ENCODE results near the gene ITGA1.

The ITGA1 gene

DNA sequence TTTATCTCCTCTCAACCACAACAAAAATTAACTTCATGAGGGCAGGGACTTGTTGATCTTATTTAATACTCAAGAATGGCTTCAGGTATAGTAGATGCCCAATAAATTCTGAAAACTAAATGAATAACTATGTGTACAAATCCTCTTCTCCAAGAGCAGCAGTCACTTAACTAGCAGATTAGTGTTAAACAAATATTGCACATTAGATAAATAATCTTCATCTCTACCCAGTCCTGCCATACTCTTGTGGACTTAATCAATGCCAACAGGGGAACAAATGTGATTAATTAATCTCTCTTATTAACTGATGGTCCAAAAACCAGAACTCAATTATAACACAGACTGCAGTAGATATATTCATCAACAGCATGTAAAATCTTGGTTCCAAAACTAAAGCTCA is 15.0 kb upstream of the ITGA1 start:
- DNase-seq (ENCODE audit: low read depth), result no peak

DNA sequence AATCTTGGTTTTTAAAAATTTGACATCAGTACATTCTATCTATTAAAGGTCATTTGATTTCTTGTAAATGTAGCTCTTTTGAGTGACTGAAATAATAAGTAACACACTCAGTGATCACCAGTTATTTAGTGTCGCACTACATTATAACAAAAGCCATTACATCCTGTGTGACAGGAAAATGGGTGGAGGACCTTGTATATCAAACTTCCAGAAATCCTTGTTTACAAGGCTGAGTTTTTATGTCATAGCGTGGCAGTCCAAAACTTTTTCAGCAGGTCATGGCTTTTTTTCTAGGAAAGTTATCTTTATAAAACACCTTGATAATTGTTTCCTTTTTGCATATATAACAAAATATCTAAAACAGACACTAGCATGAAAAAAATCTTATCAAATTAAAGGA is 14.4 kb upstream of the ITGA1 start:
- no peak for DNase-seq (ENCODE audit: low read depth)

DNA sequence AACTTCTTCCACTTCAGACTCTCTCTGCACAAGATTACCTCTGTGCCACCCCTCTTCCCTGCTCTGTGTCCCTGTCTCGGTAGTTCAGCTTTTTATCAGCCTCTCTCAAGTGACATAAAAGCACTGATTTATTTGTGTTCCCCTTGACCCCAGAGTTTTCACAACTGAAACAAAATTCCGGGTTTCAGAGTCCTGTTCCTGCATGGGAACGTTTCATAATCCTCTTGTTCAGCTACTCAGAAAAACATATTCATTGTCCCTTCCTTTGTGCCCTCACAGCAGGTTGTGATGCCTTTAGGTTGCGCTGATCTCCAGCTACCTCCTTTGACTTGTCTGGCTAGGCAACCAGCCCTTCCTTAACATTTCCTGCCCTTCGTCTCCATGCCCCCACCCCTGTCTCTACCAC is 13.7 kb upstream of the ITGA1 start:
- DNase-seq (ENCODE audit: low read depth), result no peak

DNA sequence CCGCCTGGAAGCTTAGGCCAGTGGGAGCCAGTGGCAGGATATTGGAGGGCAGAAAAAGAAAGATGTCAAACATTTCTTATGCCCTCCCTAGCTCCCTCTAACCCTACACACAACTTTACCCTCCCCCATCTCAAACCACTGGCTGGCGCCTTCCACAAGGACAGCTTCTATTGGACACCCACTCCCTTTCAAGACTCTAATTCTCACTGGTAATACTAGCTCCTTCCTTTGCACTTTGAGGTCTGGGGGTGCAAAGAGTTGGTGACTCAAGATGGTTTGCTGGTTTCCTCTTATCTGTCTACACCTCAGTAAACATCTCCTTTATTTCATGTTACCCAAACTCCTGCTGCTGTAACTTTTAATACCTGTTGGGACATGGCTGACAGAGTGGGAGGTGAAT is 11.6 kb upstream of the ITGA1 start:
- DNase-seq (ENCODE audit: low read depth), result no peak

DNA sequence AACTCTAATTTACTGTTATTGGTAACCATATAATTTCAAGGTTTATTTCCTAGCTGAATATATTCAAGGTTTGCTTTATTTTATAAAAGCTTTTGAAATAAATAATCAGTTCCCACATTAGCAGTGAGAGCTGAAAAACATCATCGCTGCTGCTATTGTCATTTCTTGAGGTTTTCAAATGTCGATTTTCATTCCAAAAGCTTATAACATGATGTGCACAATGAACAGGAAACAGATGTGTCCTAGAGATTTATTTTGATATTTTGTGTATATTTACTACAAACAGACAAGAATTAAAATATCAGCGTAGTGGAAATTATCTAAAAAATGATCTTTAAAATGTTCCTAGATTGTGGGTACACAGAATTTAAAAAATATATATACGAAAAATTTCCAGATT is 10.5 kb upstream of the ITGA1 start:
- DNase-seq (ENCODE audit: low read depth), result no peak

DNA sequence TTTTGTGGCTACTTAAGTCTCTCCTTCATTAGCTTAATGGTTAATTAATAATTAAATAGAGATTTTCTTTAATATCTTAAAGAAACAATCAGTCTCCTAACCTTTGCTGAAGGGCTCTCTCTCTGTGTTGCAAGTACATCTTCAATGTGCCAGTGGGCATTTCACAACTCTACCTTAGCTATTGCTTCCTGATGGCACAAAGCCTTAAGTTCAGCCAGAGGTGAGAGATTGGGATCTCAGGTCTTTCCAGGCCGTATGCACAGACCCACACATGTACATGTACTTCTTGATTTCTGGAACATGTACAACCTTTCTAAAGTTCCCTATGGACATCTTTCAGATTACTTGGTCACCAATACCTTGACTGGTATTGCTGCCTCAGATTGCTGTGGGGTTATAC is 8.9 kb upstream of the ITGA1 start:
- no peak for DNase-seq (ENCODE audit: low read depth)

DNA sequence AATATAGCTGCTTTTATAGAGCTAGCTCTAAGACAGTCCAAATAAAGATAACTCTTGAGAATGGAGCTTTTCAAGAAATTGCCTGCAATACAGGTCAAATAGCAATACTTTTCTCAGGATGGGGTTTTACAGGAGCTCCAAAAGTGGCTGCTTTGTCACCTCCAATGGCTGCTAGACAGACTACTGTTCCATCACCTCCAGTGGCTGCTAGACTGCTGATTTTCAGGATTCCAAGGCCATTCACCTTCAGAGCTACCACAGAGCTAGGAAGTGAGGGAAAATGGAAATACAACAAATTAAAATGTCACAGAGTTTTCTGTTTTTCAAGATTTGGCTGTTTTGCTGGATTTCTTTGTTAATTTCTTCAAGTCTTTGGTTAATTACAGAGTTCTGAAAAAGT is 8.5 kb upstream of the ITGA1 start:
- DNase-seq (ENCODE audit: low read depth), result no peak

DNA sequence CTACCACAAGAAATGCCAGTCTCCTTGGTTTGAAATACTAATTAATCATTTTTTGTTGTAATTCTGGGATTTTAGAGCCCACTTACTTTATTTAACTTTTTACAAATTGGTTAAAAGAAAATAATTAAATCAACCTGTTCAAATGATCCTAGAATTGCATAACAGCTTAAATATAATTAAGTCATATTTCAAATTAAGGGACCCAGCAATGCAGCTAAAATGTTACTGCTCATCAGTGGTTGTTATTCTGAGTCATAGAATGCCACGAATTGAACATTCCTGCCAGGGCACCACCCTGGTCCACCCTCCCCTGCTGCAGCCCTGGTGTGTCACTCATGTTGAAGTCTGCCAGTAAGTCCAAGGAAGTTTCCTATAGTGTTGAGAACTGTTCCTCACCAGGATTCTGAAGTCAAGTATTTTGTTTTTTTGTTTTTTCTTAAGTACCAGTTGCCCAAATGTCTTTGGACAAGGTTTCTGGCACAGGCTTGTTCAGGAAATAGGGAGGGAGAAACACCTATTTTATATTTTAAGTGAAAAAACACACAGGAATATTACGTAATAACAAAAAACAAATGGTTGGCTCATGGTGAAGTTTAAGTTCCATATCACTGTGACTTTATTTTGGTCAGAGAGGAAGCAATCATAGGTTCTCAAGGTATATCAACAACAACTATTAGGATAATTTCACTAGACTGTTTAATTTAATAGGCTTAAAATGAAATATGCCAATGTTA is 4.3 kb upstream of the ITGA1 start:
- peak; percentile 63 for DNase-seq (ENCODE audit: low read depth)

DNA sequence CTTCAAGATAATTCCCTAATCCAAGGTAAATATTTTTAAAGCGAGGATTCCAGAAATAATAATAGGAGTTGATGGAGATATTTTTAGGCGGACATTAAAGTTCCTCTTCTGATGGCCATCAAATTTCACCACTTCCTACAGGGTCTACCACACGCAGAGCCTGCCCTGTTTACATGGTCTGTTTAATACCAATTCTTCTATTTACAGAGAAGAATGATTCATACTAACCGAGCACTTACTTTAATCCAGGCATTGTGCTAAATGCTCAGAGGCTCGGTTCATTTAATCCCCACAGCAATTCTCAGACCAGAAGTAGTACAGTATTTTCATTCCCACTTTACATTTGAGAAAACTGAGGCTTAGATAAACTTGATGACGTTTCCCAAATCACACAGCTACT is 3.0 kb upstream of the ITGA1 start:
- no peak for DNase-seq (ENCODE audit: low read depth)

DNA sequence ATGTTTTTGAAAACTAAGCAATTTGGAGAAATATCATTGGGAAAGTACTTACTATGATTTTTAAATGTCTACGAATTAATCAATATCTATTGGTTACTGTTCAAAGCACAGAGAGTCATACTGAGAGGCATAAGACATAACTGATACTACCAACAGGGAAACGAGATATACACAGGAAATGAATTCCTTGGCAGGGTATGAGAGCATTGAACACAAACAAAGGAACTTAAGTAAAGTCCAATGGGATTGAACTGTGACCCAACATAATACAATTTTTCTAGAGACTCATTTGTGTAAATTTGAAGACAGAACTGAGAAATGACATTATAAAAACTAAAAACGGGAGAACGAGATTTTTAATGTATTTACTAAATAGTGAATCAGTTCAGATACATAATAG is 1.3 kb upstream of the ITGA1 start:
- DNase-seq (ENCODE audit: low read depth), result no peak

DNA sequence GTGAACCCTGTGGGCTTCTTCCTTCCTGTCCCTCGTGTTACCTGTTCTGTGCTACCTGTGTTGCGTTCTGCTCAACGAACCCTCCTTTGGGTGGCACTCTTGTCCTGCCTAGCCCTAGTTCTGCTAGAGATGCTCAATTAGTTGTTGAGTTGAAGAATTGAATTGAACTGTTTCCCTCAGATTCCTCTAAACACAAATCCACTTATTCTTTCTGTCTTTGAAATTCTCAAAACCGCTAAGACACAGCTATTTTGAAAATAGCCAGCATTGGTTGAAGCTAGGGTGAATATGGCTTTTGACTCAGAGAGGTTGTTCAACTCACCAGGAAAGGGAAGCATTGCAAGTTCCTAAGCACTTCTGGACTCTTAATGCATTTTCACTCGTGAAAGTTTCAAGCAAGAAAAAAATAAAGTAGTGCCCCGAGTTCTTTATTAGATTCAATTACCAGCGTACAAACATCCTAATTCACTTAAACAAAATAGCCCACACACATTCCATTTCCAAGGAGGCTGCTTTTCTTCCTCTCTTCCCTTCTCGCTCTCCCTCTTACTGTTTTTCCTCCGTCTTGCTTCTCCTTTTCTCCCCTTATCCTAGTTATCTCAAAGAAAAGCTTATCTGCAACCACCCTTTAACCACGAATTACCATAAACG is 642 bp upstream of the ITGA1 start:
- DNase-seq (ENCODE audit: low read depth), result no peak

DNA sequence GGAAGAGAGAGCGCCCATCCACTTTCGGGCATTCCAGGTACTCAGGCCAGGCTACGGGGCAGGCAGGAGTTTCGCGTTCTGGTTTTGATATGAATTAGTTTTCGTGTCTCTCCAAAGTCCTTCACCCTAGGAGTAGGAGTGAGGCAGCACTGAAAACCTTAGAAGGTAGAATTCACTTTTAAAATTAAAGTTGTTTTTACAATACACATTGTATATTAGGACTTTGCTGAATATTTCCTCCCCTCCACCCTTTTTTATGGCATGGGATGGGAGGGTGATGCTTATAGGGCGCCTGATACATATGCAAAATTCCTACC is 747 bp downstream of the ITGA1 start:
- DNase-seq (ENCODE audit: low read depth), result no peak

DNA sequence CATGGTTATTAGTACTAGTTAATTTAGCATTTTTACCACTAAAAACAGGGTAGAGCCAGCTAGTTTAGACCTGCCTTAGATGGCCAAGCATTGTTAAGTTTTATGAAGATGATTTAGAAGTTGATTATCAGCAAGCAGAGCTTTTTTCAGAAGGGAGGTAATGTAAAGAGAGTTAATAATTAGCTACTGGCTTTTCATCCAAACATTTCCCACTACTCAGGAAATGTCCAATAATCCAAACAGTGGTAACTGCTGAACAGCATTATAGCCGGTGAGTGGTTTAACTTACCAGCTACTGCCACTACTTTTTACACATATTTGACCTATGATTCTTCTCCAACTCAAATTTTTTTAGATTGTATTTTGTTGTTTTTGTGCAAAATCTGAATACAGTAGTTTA is 1.7 kb downstream of the ITGA1 start:
- DNase-seq (ENCODE audit: low read depth), result no peak

DNA sequence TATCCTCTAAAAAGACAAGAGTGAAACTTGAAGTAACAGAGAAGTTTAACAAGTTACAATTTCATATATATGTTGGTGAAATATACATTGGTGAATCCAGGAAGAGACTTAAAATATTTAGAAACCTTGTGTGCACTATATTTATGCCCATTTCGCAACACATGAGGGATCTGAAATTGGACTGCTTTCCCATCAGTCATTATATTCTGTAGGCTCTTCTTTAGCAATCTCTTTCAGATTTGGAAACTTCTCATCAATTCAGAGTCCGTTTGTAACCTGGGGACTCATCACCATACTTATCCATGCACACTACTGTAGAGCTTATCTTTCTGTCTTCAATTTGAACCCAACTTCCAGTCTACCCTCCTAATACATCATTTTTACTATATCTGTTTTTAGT is 2.1 kb downstream of the ITGA1 start:
- DNase-seq (ENCODE audit: low read depth), result no peak

DNA sequence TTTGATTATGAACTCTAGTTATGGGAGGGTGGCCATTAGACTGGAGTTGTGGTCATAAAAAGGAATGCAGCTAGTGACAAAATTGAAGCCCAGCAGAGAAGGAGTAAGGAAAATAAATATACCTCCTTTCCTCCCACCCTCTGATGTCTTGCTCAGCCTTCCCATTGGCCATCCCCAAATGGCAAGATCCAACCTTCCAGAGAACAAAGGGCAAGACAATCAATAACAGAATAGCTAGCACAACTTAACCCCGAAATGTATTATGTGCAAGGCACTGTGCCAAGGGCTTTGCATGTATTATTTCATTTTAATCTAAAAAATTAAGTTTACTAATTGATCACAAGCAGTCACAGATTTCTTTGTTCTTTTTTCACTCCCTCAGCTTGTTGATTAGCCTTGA is 3.6 kb downstream of the ITGA1 start:
- no peak for DNase-seq (ENCODE audit: low read depth)

DNA sequence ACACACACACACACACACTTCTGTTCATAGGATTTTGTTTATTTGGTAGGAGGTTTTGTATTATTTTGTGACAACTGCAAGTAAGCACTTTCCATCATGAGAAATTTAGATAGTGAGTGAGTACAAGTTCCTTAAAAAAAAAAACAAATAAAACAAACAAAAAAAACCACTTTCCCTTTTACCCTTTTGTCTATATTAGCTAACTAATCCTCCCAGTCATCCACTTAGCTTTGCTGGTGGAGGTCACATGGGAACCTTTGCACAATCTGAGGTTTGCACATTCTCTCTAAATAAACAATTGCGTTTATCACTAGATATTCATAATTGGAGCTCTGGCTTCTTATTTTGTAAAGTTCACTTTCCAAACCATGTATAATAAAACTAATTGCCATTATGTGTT is 6.8 kb downstream of the ITGA1 start:
- DNase-seq (ENCODE audit: low read depth), result peak; percentile 70

DNA sequence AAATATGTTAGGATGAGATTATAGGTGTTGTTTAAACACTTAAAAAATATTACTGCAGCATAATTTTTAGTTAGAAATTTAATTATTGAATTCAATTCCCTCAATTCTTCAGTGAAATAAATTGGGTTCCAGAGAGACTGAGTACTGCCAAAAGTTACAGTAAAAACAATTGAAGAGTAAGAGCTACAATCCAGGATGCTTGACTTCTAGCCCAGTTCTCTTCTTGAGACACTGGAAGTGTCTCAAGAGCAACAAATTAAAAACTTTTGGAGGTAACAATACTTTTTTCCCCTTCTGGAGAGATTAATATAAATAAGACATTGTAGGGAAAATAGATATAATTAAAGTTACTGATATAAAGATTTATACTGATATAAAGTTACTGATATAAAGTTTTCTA is 8.3 kb downstream of the ITGA1 start:
- no peak for DNase-seq (ENCODE audit: low read depth)

DNA sequence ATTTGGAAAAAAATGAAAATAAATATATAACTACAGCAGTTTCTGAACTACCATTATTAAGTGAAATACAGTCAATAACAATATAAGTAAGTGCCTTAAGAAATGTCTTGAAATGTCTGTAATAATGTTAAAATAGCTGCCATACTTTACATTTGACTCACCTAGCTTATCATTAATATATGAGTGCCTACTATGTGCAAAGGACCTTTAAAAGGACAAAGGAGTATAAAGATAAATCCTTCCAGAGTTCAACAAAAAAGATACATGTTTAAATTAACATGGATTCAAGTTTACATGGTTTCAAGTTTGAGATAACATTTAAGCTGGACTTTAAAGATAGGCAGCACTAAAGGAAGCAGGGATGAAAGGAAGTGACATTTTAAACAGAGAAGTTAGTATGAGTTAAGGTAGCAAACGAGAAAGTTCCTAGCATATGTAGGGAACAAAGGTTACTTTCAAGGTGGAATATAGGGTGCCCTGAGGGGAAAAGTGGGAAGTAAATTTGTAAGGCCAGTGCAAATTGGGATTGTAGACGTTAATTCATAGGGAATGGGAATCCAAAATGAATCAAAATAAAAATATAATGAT is 8.9 kb downstream of the ITGA1 start:
- DNase-seq (ENCODE audit: low read depth), result no peak

DNA sequence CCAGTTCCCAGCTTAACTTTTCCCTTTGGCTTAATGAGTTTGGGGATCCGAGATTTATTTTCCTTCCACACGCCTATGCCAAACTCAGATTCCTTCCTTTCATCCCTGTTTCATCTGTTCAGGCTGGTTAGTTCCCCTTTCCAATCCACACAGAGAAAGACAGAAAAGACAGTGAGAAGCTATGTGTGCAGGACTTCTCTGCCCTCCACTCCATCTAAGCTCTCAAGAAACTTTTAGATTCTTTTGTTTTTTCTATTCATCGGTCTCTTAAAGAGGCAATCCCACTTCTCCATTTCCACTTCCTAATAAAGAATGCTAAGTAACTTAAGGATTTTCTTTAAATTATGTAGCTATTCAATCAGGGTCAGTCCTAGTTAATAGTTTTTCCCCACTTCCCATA is 11.2 kb downstream of the ITGA1 start:
- no peak for DNase-seq (ENCODE audit: low read depth)

DNA sequence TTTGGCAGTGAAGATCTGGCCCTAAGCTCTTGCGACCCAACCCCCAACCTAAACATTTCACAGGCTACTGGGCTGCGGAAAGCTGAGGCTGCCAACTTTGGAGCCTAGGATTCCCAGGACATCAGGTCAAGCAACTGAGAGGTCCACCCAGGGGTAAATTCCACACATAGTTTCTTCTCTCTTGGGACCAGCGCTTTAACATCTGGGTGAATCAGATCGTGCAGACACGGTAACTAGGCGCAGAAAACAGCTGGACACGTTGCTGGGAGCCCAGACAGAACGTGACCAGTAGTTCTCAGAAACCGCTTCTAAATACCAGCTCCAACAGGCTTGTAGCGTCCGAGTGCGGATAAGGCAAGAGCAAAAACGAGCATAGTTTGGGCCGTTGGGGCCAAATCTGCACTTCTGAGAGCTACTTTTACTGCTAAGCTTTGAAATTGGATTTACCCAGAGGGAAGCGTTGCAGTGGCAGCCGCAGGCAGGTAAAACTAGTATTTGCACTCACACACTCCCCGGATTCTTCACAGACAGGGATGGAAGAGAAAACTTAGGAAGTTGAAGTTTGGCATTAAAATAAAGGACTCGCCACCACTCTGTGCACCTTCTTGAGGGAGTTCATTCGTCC is 11.8 kb downstream of the ITGA1 start:
- DNase-seq (ENCODE audit: low read depth), result peak; percentile 87

DNA sequence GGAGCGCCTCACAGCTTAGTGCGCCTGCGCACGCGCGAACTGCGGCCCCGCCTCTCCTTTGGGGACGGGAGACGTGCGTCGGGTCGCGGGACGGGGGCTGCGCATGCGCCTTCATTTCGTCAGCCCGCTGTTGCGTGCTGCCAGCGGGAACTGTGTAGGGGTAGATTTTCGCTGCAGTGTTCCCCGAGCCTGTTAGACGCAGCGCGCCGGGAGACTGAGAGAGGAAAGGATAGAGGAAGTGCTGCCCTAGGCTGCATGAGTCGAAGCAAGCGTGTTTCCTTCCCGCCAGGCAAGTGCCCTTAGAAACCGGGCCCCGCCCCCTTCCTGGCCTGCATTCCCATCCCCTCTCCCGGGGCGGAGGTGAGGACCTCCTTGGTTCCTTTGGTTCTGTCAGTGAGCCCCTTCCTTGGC is 12.3 kb downstream of the ITGA1 start:
- peak; percentile 93 for DNase-seq (ENCODE audit: low read depth)

DNA sequence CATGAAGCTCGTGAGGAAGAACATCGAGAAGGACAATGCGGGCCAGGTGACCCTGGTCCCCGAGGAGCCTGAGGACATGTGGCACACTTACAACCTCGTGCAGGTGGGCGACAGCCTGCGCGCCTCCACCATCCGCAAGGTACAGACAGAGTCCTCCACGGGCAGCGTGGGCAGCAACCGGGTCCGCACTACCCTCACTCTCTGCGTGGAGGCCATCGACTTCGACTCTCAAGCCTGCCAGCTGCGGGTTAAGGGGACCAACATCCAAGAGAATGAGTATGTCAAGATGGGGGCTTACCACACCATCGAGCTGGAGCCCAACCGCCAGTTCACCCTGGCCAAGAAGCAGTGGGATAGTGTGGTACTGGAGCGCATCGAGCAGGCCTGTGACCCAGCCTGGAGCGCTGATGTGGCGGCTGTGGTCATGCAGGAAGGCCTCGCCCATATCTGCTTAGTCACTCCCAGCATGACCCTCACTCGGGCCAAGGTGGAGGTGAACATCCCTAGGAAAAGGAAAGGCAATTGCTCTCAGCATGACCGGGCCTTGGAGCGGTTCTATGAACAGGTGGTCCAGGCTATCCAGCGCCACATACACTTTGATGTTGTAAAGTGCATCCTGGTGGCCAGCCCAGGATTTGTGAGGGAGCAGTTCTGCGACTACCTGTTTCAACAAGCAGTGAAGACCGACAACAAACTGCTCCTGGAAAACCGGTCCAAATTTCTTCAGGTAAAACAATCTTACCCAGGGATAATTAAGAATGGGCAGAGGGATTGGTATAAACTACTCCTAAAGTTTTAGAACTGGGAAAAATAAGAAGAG is 12.9 kb downstream of the ITGA1 start:
- DNase-seq (ENCODE audit: low read depth), result peak; percentile 74

DNA sequence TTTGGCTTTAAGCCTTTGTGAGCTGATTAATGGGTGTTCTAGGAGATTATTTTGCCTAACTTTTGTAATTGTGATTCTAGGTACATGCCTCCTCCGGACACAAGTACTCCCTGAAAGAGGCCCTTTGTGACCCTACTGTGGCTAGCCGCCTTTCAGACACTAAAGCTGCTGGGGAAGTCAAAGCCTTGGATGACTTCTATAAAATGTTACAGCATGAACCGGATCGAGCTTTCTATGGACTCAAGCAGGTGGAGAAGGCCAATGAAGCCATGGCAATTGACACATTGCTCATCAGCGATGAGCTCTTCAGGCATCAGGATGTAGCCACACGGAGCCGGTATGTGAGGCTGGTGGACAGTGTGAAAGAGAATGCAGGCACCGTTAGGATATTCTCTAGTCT is 13.6 kb downstream of the ITGA1 start:
- DNase-seq (ENCODE audit: low read depth), result no peak

Measured in fibroblast of gingiva (primary cell).